ACHN (cell line): Measurements from ENCODE around the gene RESF1.
"Not testable (repeated sequence)": the region's sequence is repeated elsewhere in the genome, so short reads cannot be mapped to it uniquely, and the experiment has no call there.

ENCODE experiments used
- DNase-seq: peaks from one replicate; pipeline ENCODE4 v3.0.0-alpha.2; 2015
- in situ Hi-C: cut with HindIII; loops from 2 replicates; pipeline ENCODE4 v1.10.0; 2017; ENCODE audit warnings: low sequenced_read_pairs, low pct_ligation_motif_present, low pct_unique_long_range_greater_than_20kb

RESF1 gene

GRCh38 chr12:31959161-31959700, at the start of gene RESF1:
Gene RESF1, plus strand, starts transcription at chr12:31959415. Its CDS starts 21,541 bp downstream, at chr12:31980956.
- DNase-seq: peak; percentile 93
- in situ Hi-C loops: loop anchor here (25.0 kb wide), 1 partner anchor 297 kb away; the partner anchor contains the start of gene ETFBKMT

GRCh38 chr12:31914927-31915326, 44.3 kb upstream of the RESF1 start:
- in situ Hi-C loops: no loop called here
- DNase-seq: no peak

- in situ Hi-C loops: no loop called here
- no peak for DNase-seq
Measured at GRCh38 chr12:31915446-31915845, 43.8 kb upstream of the RESF1 start.

GRCh38 chr12:31922341-31923062, 36.7 kb upstream of the RESF1 start:
- in situ Hi-C loops: no loop called here
- DNase-seq: no peak

- in situ Hi-C loops: no loop called here
- no peak for DNase-seq
Measured at GRCh38 chr12:31923063-31923412, 36.2 kb upstream of the RESF1 start.

GRCh38 chr12:31928246-31929026, 30.8 kb upstream of the RESF1 start:
- no peak for DNase-seq
- in situ Hi-C loops: no loop called here

- in situ Hi-C loops: no loop called here
- no peak for DNase-seq
Measured at GRCh38 chr12:31929027-31929526, 30.1 kb upstream of the RESF1 start.

GRCh38 chr12:31931796-31932715, 27.2 kb upstream of the RESF1 start:
- no peak for DNase-seq
- in situ Hi-C loops: no loop called here

GRCh38 chr12:31944299-31944698, 14.9 kb upstream of the RESF1 start:
- in situ Hi-C loops: no loop called here
- no peak for DNase-seq

GRCh38 chr12:31947971-31948370, 11.2 kb upstream of the RESF1 start:
- in situ Hi-C loops: no loop called here
- no peak for DNase-seq

GRCh38 chr12:31948697-31949359, 10.4 kb upstream of the RESF1 start:
- in situ Hi-C loops, DNase-seq: not testable (repeated sequence)

- in situ Hi-C loops: loop anchor here (25.0 kb wide), 1 partner anchor 288 kb away; the partner anchor contains the start of gene ETFBKMT
- no peak for DNase-seq
Measured at GRCh38 chr12:31950088-31950487, 9.1 kb upstream of the RESF1 start.

- in situ Hi-C loops: loop anchor here (25.0 kb wide), 1 partner anchor 288 kb away; the partner anchor contains the start of gene ETFBKMT
Measured at GRCh38 chr12:31950492-31950891, 8.7 kb upstream of the RESF1 start.

GRCh38 chr12:31951008-31951407, 8.2 kb upstream of the RESF1 start:
- no peak for DNase-seq
- in situ Hi-C loops: loop anchor here (25.0 kb wide), 1 partner anchor 289 kb away; the partner anchor contains the start of gene ETFBKMT

More at GRCh38 chr12:31950492-31950891, 8.7 kb upstream of the RESF1 start:
- DNase-seq: no peak

- no peak for DNase-seq
- in situ Hi-C loops: loop anchor here (25.0 kb wide), 1 partner anchor 290 kb away; the partner anchor contains the start of gene ETFBKMT
Measured at GRCh38 chr12:31951939-31952338, 7.3 kb upstream of the RESF1 start.

GRCh38 chr12:31952418-31952817, 6.8 kb upstream of the RESF1 start:
- DNase-seq: no peak
- in situ Hi-C loops: loop anchor here (25.0 kb wide), 1 partner anchor 290 kb away; the partner anchor contains the start of gene ETFBKMT
